GM04503 (cell line): ENCODE results near the gene EEF1E1.

Experiments used
- DNase-seq: peaks from one replicate; pipeline ENCODE4 v3.0.0-alpha.2; 2012; ENCODE audit warnings: low read depth

EEF1E1 gene

DNA sequence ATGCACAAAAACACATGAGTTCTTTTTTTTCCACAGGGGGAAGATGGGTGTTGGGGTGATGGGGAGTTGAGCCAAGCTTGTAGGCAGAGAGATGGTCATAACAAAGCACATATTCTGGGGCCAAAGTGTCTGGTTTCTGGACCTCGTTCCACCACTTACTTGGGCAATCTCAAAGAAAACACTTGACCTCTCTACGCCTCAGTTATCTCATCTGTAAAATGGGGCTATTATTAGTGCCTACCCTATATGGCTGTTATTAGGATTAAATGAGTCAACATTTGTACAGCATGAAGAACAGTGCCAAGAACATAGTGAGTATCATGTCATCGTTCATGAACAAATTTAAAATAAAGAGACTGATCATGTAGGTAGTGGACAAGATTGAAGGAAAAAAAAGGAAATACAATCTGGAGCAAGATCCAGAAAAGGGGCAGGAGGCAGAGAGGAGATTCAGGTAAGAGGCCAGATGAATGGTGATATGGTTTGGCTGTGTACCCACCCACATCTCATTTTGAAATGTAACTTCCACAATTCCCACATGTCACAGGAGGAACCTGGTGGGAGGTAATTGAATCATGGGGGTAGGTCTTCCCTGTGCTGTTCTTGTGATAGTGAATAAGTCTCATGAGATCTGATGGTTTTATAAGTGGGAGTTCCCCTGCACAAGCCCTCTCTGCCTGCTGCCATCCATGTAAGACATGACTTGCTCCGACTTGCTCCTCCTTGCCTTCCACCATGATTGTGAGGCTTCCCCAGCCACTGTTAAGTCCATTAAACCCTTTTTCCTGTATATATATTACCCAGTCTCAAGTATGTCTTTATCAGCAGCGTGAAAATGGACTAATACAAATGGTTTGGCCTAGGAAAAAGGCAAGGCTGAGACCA, 14.2 kb downstream of the EEF1E1 start:
- DNase-seq = no peak

DNA sequence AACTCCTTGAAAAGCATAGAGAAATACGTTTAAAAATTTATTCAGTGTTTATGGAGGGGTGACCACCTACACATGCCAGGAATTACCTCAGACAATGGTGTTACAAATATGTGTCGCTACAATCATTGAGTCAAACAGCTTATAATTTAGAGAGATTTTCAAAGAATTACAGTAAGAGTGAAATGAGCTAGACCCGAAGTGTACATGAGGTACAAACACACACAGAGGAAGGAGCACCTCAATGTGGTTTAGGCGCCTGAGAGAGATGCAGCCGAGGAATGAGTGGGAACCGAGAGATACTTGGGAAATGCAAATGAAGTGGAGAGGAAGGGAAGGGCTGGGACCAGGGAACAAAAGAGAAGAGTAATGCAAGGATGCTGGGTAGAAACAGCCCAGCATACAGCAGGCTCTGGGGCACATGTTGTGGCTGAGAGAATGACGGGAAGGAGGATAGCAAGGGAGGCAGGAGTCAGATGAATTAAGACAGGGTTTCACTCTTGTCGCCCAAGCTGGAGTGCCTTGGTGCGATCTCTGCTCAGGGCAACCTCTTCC, 15.5 kb downstream of the EEF1E1 start:
- no peak for DNase-seq

DNA sequence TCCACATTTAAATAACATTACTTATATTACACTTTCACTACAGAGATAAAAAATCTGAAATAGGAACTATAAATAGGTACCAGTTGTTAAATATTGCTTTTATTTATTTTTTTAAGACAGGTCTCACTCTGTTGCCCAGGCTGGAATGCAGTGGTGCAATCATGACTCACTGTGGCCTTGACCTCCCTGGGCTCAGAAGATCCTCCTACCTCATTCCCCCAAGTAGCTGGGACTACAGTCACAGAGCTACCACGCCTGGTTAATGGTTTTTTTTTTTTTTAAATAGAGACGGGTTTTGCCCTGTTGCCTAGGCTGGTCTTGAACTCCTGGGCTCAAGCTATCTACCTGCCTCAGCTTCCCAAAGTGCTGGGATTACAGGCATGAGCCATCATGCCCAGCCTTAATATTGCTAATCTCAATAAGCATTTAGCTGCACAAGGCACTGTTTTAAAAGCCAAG, 17.3 kb downstream of the EEF1E1 start:
- DNase-seq = peak; percentile 74

DNA sequence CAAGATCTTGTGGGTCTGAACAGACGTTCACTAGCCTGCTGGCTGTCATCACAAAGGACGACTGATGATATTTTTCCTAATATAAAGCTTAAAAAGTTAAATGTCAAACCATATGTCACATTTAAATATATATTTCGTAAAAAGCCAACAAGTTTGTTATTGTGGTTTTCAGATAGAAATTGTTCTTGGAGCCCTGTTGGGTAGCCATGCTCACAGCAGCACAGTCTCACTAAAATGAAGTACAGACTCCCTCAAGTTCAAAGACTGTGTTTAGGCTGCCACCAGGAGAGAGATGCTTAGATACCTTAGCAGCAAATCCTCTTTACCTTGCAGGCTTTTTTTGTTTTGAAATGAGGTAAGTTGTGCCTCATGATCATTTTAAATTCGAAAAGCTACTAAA, 17.8 kb downstream of the EEF1E1 start:
- no peak for DNase-seq

DNA sequence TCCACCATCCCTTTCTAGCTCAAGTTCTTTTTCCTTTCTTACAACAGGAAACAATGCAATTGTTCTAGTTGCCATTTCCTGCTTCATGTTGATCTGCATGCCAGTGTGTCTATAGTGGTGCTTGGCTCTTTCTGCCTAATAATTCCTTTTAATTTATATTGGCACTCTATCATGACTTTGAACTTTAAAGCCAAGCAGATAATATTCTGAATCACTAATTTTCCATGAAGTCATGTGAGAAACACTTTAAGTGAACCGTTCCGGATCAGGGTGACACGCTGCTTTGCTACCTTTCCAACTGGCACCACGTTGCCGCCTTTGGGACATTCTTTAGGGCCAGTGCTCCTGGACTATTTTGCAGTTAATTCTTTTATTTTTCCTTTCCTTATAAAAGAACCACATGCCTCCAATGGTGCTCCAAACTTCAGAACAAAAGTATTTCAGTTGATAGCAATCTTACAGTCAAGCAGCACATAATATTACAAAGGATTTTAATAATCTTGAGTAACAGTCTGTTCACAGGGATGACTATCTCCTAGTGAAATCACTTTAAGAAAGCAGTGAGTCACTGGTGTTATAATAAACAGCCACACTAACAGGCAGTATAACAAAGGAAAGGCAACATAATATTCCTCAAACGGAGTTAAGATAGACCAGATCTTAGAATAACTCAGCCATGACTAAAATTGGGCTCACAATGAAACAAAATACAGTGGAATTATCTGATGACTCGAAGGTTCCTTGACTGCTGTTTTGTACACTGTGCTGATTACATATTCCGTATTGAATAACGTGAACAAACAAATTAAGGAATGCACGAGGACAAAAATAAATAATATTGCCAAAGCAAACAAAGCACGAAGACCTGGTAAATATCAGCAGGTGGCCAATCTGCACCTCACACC, 19.1 kb downstream of the EEF1E1 start:
- DNase-seq = peak; percentile 76

DNA sequence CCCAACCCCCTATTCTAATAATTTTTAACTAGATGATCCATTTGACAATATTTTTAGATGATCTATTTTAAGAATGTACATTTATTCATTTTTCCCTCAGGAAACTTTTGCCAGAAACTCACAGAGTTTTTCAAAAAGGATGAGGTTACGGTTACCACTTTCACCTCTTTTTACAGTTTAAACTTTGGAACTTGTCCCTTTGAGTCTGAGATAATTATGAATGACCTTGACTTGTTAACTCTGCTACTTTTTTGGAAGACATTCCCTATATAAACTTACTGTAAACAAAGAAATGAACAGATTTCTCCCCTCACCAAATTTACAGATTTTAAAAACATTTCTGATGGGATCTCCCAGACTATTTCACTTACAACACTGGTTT, 19.8 kb downstream of the EEF1E1 start:
- no peak for DNase-seq

DNA sequence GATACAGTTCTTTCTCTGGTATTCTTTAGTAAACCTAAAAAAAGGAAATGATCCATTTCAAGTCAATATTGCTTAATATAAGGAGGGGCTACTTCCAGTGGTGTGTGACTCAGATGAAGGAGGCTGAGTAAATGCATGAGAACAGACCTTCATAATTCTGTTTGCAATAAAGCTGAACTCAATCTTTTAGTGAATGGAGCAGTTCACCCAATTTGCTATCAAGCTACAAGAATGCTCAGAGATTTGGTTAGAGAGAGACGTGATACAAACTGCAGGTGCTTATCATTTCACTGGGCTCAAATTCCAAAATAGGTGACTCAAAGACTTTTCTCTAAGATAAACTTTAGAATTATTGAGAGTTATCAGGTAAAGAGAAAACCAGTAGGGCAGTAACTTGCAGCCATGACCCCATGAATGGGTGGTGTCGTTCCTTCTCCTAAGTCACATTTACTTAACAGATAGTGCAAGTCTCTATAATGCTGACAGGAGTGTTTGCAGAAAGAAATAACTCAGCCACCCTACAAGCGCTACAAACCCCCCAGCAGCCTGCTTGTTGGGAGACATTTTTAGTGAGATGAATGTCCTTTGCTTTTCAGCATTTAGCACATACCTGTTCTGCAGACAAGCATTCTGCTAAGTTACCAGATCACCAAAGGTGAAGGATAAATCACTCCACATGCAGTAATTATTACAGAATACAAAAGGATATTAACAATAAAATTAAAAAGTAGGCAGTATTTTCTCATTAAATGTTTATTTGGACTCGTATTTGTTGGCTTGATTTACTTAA, 21.8 kb downstream of the EEF1E1 start:
- peak; percentile 42 for DNase-seq

DNA sequence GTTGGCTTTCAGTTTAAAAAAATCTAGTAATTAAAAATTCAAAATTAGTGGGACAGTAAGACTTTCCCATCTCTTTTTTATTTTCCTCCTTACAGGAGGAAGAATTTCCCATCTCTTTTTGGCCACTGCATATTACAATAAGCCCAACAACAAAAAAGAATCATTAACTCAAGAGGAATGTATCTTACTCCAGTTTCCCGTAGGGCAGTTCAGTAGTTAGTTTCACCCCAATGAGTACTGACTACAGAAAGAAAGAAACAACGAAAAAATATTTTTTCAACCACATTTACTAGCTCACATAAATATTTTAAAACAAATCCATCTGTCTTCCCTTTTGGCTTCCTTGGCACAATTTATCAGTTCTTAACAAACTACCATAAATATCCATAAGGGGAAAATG, 23.2 kb downstream of the EEF1E1 start:
- DNase-seq = no peak

DNA sequence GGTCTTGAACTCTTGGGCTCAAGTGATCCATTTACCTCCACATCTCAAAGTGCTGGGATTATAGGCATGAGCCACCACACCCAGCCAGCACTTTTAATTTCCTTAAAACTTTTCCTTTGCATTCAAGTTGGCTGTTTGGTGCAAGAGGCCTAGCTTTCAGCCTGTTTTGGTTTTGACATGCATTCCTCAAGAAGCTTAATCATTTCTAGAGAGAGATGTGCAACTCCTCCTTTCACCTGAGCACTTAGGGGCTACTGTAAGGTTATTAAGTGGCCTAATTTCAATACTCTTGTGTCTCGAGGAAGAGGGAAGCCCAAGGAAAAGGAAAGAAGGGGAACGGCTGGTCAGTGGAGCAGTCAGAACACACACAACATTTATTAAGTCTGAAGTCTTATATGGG, 24.4 kb downstream of the EEF1E1 start:
- no peak for DNase-seq

DNA sequence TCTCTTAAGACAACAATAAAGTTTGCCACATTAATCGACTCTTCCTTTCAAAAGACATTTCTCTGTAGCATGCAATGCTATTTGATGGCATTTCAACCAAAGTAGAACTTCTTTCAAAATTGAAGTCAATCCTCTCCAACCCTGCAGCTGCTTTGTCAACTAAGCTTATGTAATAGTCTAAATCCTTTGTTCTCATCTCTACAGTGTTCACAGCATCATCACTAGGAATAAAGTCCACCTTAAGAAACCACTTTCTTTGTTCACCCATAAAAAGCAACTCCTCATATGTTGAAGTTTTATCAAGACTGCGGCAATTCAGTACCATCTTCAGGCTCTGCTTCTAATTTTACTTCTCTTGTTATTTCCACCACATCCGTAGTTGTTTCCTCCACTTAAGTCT, 26.6 kb downstream of the EEF1E1 start:
- no peak for DNase-seq

DNA sequence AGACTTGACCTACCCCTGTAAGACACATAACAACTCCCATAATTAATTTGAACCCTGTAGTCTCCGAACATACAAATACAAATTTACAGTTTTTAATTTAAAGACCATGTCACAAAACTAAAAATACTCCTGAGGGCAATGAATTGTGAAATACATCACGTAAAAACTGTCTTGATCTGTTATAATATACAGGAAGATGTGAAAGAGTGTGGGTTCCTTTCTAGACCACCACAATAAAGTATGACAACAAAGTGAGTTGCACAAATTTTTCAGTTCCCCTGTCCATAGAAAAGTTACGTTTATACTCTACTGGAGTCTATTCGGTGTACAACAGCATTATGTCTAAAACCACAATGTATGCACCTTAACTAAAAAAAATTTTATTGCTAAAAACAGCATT, 27.2 kb downstream of the EEF1E1 start:
- DNase-seq = no peak

DNA sequence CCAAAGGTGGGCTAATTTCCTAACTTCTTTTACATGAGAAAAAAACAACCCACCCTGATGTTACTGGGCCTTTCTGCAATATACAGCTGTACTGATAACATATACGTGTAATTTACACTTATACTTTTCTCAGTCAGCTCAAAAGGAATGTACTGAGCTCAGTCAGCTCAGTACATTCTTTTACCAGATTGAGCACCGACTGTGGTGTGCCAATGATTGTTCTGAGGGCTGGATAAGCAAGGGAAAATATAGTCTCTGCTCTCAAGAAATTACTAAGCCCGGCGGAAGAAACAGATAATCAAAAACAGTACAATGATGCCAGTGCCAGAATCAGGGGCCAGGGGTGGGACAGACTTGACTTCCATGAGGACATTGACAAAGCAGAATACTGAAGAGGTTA, 28.1 kb downstream of the EEF1E1 start:
- DNase-seq = no peak

DNA sequence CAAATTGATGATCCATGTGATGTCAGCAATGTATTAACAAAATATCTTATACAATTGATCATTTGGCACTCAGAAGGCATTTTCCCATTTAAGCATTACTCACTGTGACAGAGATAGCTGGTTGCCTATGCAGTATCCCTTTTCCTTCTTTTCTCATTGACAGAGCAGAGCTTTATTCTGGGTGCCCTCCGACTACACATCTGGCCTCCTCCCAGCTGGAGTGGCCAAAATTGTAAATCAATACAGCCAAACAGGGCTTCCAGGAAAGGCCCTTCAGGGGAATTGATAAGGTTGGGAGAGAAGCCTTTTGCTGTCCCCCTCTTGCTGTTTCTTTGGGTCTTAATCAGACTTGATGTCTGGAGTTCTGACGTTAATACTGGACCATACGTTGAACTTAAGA, 28.6 kb downstream of the EEF1E1 start:
- DNase-seq = no peak

DNA sequence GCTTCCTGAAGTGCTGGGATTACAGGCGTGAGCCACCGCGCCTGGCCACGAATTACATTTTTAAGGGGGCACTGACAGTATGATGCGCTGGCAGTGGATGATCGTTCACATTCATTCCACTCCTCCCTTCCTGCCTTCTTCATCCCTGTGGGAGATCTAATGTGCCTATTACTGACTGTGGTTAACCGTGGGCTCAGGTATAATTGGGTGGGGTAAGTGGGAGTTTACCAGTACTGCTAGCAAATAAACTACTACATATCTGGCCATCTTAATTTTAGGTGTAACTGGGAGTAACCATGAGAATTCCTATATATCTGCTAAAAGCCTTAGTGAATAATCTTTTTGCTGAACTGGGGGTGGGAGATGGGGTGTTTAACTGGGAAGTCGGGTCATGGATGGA, 31.6 kb downstream of the EEF1E1 start:
- no peak for DNase-seq

DNA sequence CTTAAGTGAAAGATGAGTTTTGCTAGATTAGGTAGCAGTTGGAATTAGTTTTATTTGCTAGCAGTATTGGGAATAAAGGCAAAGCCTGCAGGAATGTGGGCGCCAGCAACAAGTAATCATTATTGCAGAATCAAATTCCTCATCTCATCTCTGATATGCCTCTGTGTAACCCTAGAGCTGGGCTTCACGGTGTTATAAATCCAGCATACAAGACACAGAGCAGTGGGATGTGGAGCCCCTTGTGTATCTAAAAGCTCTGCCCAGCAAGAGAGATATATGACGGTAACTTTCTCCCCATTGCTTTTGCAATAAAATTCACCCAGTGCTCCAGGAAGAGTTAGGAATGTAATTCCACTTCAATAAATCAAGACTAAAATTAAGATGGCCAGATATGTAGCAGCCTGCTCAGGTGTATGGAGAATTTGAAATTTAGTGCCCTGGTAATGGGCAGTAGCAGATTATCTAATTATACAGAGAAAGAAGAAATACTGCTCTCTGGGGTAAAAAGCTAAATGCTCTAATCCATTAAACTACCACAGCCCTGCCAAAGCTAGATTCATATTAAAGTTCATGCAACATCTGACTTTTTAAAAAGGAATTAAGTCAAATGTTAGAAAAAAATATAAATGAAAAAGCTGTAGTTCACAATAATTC, 32.6 kb downstream of the EEF1E1 start:
- no peak for DNase-seq

DNA sequence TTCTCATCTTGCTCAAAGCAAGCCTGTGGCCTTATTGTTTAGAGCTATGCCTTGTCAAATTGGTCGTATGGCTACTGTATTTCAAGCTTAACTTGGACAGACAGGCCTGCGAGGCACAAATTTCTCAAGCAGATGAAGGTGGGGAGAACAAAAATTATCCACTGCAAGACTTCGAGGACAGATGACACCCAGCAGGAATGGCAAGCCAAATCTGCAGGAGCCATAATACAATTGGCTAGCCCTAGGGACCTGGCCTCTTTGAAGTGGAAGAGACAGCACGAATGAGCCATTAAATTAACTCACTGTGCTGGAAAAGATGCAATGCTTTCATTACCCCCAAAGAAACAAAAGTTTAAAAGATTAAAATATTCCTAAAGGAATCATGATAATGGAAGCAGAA, 33.2 kb downstream of the EEF1E1 start:
- DNase-seq = no peak

DNA sequence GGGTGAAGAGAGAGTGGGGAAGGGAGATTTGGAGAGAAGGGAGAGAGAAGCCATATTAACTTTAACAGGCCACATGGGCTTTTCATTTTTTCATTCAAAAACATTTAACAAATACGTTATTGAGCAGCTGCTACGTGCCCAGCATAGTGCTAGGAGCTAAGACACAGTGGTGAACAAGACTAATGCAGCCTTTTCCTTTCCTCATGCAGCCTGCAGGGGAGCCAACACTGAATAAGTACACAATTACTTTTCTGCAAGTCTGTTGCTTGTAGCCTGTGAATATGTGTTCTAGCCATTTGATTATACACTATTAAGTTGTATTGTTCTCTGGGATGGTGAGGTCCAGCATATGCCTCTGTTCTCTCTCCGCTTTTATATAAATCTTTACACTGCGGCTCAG, 36.2 kb downstream of the EEF1E1 start:
- DNase-seq = no peak

DNA sequence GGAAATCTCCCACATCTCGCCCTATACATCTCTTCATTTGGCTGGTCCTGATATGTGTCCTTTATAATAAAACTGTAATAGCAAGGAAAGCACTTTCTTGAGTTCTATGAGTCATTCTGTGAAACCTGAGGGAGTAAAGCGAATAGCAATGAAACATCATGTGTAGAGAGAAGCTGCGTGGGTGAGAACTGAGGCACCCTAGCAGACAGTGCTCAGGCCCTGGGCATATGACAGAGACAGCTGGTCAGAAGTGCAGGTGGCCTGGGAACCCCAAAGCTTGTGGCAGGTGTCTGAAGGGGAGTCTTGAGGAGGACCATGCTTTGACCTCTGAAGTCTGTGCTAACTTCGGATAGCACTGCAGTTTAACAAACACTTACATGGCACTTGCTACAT, 36.8 kb downstream of the EEF1E1 start:
- no peak for DNase-seq

DNA sequence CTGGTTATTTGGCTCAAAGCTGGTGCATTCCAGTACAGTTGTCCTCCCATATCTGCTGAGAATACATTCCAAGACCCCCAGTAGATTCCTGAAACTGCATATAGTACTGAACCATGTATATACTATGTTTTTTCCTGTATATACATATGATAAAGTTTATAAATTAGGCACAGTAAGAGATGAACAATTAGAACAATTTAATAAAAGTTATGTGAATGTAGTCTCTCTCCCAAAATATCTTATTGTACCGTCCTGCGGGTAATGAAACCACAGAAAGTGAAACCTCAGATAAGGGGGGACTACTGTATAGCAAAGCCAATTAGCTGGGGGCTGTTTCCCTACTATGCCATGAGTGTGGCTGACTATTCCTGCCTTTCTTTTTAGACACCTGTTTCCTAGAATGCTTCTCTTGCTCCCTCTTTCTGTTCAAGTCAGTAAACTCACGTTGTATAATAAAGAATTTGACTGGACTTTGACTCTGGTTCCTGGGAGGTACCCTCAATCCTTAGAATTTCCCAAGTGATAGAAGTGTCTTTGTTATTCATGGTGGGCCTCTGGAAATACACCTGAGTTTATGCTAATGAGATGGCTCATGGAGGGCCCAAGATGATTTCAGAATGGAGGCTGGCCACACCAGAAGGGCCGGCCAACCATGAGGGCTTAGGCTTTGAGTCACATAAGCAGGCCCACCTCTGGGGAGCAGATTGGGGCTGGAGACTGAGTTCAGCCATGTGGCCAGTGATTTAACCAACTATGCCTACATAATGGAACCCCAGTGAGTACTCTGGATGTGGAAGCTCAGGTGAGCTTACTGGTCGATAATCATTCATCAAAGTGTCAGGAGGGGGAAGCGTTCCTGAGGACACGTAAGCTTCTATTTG, 37.5 kb downstream of the EEF1E1 start:
- DNase-seq = no peak
